Esophagus muscularis mucosa (tissue), 3 donors: ENCODE data around the gene TBC1D24.

ENCODE experiments used
- POLR2A ChIP-seq: fragments of 450-650 bp; IDR thresholded peaks from one replicate; pipeline ENCODE4 v1.6.1; 2017; ENCODE audit warnings: antibody characterized with exemption, moderate library complexity, mild to moderate bottlenecking, low read depth
- TF ChIP-seq, protein P1 (sequence below), 3 experiments: fragments of 200-600 bp in 2 of 3; fragments of 450-650 bp in 1 of 3; sonication (generic) in 2 of 3; IDR thresholded peaks; one replicate each; pipeline ENCODE4 v1.5.1; 2017 to 2019; ENCODE audit warnings: antibody characterized with exemption in 3 of 3, mild to moderate bottlenecking in 2 of 3, moderate library complexity in 1 of 3

GRCh38 chr16:2471016-2471652, 3.8 kb upstream of the TBC1D24 start, which contains the start of gene NTN3:
- TF ChIP-seq, protein P1, sequence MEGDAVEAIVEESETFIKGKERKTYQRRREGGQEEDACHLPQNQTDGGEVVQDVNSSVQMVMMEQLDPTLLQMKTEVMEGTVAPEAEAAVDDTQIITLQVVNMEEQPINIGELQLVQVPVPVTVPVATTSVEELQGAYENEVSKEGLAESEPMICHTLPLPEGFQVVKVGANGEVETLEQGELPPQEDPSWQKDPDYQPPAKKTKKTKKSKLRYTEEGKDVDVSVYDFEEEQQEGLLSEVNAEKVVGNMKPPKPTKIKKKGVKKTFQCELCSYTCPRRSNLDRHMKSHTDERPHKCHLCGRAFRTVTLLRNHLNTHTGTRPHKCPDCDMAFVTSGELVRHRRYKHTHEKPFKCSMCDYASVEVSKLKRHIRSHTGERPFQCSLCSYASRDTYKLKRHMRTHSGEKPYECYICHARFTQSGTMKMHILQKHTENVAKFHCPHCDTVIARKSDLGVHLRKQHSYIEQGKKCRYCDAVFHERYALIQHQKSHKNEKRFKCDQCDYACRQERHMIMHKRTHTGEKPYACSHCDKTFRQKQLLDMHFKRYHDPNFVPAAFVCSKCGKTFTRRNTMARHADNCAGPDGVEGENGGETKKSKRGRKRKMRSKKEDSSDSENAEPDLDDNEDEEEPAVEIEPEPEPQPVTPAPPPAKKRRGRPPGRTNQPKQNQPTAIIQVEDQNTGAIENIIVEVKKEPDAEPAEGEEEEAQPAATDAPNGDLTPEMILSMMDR (IDR thresholded peaks at IDR 0.05), result no peak
- TF ChIP-seq POLR2A, result no peak
